ENCODE data around the gene TOB1.
"Not testable (repeated sequence)": the region's sequence is repeated elsewhere in the genome, so short reads cannot be mapped to it uniquely, and the experiment has no call there.

TOB1 gene

DNA sequence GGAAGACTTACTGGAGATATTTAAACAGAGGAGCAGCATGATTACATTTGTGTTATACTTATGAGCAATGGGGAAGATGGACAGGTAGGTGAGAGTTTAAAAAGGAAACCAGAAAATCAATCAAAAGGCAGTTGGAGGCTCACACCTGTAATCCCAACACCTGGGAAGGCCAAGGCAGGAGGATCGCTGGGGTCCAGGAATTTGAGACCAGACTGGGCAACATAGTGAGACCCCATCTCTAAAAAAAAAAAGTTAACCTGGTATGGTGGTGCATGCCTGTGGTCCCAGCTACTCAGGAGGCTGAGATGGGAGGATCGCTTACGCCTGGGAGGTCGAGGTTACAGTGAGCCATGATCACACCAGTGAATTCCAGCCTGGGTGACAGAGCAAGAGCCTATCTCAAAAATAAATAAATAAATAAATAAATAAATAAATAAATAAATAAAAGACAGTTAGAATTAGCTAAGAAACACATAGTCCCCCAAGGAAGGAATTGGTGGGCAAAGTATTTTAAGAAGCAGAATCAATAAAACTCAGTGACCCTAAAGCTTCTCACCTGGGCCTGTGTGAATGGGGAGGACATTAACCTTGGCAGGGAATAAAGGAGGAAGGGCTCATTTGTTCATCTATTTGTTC, 32.3 kb upstream of the TOB1 start:
- no peak for DNase-seq (ENCODE audit: low read depth in 2 of 3, low spot score in 2 of 3)

DNA sequence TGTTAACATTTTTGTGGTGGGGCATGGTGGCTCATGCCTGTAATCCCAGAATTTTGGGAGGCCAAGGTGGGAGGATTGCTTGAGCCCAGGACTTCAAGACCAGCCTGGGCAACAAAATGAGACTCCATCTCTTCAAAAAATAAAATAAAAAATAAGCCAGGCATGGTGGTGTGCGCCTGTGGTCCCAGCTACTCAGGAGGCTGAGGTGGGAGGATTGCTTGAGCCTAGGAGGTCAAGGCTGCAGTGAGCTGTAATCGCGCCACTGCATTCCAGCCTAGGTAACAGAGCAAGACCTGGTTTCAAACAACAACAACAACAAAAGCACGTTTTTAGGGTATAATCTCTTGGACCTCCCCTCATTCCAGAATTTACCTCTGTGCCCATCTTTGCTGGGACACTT, 28.4 kb upstream of the TOB1 start:
- DNase-seq (ENCODE audit: low read depth in 2 of 3, low spot score in 2 of 3) = not testable (repeated sequence)

DNA sequence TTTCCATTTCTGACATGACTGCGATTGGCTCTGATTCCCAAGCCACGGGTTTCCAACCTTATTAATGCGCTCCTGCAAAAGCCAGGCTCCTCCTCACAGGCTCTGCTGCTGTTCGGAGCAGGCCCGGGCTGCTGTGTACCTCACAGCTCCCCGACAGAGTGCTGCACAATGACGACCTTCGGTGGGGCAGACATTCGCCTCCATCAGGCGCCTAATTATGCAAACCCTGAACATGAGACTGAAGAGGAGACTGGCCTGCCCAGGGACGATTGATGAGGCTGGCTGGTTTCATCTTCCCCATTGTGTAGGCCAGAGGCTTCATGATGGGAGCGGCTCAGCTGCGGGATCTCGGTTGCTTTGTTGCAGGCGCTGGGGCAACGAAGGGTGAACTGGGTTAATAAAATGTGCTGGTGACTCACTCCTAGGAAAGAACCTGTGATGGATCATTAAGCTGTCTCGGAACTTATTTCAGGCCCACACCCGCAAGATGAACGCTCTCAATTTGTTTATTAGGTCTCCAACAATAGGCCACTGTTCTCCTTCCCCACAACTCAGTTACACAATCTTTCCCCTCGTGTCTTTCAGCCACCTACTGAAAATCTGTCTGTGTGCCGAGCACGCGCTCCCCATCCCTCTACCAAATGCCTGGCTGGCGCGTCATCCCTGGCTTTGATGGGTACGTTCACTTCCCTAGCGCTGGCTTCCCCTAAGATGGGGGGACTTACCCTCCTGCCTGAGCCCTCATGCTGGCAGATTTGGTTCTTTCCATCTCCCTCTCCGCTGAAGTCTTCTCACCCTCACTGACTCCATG, 27.2 kb upstream of the TOB1 start:
- no peak for DNase-seq (ENCODE audit: low read depth in 2 of 3, low spot score in 2 of 3)

DNA sequence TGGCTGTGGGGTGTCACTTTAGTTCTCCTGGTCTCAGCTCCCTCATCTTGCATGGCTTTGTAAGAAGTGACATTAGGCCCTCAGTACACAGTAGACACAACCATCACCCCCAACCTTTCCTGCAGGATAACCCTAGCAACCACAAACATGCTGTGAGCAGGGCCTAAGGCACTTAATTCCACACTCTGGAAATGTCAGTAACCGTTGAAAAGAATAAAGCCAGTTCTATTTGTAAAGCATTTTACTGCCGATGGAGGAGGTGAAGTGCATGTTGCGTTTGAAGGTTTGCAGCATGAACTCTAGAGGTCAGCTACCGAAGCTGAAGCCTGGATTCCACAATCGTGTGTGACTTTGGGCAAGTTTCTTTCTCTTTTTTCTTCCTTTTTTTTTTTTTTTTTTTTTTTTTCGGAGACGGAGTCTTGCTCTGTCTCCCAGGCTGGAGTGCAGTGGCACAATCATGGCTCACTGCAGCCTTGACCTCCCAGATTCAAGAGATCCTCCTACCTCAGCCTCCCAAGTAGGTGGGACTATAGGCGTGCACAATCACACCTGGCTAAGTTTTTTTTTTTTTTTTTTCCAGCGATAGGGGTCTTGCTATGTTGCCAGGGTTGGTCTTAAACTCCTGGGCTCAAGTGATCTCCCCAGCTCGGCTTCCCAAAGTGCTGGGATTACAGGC, 26.1 kb upstream of the TOB1 start:
- DNase-seq (ENCODE audit: low read depth in 2 of 3, low spot score in 2 of 3) = no peak

DNA sequence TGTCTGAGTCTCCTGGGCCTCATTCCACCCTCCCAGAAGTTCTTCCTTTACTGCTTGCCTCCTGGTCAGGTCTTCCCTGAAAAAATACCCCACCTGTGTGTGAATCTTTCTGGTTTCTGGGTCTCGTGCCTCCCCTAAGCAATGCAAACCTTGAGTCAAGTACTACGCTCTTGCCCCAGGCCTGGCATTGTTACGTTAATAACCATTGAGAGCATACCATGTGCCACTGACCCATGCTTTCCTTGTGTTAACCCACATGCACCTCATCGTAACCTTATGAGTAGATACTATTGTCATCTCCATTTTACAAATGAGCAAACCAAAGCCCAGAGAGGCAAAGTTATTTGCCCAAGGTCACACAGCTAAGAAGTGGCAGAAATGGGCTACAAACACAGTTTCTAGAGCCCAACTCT, 25.4 kb upstream of the TOB1 start:
- DNase-seq (ENCODE audit: low read depth in 2 of 3, low spot score in 2 of 3) = no peak

DNA sequence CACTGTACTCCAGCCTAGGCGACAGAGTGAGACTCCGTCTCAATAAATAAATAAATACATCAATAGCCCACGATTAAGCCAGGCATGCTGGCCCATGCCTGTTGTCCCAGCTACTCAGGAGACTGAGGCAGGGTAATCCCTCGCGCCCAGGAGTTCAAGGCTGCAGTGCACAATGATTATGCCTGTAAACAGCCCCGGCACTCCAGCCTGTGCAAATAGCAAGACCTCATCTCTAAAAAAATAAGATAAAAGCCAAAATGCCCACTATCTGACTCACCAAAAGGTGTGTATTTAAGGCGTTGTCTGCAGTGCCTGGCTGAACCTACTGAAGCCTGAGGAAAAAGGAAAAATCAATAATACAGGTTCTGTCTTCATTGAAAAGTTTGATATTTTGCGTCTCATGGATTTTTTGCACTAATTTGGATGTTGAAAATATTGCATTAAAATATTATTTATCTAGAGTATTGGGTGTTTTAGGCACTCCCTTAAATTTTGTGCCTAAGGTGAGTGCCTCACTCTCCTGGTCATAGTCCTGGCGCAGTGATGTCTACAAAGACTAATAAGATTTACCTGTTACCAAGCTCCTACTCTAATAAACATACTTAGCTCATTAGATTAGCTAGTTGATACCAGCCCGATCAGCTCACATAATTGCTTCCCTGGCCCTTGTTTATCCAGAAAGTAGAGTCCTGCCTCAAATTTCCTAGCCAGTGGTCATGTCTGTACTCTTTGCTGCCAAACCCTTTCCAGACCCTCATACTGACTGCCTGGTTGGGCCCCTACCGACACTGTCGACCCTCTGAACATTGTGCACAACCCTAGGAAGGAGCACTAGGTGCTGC, 24.7 kb upstream of the TOB1 start:
- no peak for DNase-seq (ENCODE audit: low read depth in 2 of 3, low spot score in 2 of 3)

DNA sequence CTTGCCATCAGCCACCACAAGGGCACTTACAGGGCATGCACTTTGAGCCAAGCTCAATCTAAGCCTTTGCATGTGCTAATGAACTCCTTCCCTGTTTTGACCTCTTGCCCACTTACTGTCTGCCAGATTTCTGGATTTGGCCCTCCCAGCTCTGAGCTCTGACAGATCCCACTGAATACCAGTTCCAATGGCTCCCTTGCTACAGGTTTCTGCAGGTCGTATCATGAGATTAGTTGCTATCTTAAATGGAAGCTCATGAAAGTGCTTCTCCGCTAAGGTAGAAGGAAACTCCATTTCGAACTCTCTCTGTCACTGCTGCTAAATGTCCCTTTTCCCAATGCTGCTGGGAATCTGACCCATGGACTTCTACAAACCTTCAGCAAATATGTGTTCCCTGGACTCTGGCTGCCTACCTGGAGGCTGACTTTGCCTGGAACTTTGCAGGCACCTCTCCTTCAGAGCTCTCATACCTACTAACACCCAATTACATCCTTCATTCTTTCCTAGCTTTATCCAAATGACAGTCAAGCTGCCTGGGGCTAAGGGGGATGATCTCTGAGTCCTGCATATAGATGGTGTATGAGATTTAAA, 23.5 kb upstream of the TOB1 start:
- no peak for DNase-seq (ENCODE audit: low read depth in 2 of 3, low spot score in 2 of 3)

DNA sequence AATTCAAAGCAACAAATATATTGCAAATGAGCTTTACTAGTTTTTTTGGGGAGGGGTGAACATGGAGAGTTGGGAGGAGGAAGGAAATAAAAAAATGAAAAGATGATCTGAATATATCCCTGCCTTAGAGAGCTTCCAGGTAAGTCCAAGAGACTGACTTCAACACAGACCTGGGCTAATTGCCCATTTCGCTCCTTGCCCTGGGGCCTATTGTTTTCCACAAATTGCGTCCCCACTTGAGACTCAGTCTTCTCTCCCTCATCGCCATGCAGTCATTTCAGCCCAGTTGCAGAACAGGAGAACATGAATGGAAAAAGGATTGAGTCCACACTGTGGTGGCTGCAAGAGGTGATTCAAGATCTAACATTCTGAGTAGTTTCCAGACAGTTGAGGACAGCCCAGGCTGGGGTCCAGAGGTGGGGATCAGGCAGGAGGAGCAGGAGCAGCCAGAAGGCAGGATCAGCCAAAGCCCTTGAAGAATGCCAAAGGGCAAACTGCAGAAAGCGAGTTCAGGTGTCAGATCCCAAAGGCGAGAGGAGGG, 21.6 kb upstream of the TOB1 start:
- DNase-seq (ENCODE audit: low read depth in 2 of 3, low spot score in 2 of 3) = no peak

DNA sequence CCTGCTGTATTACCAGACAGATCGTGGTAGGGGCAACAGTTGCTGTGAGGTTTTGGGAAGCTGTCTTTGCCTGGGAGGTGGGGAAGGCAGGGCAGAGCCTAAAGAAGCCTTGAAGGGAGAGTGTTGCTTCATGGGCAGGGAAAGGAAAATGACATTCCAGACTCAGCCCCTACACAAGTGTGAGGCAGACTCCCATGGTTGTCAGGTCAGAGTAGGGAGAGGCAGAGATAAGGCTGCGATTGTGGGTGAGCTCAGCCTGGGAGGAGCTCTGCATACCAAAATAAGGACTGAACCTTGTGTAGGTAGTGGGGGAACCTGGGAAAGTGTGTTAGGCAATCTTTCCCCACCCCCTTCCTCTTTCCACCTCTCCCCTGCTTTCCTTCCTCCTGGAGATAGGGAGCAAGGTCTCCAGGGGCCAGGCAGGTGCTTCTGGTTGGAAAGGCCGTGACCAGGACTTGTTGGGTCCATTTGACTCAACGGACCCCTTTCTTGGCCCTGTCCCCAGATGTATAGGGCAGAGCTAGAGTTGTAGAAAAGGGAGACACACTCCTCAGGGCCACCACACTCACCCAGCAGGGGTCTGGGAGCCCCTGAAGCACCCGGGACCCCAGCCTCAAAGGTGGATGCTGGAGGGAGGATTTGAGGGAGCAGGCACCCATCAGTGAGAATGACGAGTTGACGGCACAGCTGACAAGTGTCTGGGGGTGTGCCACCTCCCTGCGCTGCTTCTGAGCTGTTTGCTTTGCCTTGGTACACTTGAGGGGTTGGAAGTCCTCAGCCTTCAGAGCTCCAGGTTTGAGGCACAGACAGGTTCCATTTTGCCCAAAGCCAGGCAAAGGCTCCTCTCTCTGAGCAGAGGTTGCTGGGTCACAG, 18.5 kb upstream of the TOB1 start:
- no peak for DNase-seq (ENCODE audit: low read depth in 2 of 3, low spot score in 2 of 3)

DNA sequence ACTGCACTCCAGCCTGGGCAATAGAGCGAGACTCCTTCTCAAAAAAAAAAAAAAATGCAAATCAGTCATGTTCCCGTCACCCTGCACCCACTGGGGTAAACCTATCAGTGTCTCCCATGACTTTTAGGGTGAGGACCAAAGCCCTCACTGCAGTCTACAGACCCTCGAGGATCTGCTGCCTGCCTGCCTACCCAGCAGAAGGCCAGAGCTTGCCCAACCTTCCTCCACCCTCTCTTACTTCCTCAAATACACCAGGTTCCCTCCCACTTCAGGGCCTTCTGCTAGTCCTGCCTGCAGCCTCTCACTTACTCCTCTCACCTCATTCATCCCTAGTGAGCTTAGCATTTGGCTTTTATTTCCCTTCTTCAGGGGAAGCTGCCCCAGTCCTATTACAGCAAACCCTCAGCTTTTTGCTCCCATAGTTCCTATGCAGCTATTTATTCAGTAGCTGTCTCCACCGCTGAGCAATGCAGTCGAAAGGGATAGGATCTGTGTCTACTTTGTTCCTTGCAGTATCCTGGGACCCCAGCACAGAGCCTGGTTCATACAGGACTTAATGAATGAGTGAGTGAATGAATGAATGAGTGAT, 17.8 kb upstream of the TOB1 start:
- no peak for DNase-seq (ENCODE audit: low read depth in 2 of 3, low spot score in 2 of 3)

DNA sequence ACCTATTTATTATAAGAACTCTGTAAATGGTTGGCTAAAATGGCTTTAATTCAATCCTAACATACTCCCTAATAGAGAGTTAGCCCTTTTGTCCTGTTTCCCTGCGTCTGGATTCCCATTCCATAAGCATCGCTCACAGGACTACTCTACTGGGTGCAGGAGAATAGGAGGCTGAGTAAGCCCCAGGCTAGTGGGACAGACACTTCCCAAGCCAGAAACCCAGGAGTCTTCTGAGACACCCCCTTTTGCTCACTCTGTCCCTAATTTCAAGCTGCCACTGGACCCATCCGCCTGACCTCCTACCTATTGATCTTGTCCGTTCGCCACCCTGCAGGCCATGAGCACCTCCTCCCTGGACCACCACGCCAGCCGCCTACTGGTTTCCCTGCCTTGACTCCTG, 16.7 kb upstream of the TOB1 start:
- no peak for DNase-seq (ENCODE audit: low read depth in 2 of 3, low spot score in 2 of 3)

DNA sequence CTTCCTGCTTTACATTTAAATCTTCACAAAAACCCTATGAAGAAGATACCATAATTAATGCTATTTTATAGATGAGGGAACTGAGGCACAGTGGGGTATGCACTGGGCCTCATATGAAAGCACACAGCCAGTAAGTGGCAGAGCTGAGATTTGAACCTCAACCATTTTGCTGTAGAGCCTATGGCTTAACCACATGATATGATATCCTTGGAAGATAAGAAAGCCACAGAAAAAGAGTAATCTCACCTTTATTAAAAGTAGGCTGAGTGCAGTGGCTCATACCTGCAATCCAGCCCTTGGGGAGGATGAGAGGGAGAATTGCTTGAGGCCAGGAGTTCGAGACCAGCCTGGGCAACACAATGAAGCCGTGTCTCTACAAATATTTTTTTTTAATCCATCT, 15.0 kb upstream of the TOB1 start:
- DNase-seq (ENCODE audit: low read depth in 2 of 3, low spot score in 2 of 3) = no peak

DNA sequence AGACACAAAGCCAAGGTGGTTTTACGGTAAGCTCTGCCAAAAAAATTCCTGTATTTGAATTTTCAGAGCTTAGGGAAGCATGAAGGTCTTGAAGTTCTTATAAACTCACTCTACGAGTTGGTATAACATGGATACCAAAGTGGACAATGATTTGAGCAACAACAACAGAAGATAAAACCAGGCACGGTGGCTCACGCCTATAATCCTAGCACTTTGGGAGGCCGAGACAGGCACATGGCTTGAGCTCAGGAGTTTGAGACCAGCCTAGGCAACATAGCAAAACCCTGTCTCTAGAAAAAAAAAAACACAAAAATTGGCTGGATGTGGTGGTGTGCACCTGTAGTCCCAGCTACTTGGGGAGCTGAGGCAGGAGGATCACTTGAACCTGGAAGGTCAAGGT, 12.9 kb upstream of the TOB1 start:
- DNase-seq (ENCODE audit: low read depth in 2 of 3, low spot score in 2 of 3) = no peak

DNA sequence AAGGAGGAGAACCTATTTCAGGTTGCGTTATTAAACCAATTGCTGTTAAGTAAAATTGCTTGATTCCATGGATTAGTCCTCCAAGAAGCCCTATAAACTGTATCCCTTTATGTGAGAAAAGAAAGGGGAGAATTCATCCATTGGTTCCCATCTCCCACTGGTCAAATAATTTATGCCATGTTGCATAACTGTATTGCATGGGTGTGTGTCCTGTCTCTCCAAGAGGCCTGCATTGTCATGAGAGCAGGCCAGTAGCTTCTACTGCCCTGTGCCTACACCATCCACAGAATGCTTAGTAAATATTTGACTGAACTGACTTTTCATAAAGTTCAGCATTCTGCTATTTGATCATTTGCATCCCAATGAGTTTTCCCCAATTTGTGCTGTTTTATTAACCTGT, 11.7 kb upstream of the TOB1 start:
- no peak for DNase-seq (ENCODE audit: low read depth in 2 of 3, low spot score in 2 of 3)

DNA sequence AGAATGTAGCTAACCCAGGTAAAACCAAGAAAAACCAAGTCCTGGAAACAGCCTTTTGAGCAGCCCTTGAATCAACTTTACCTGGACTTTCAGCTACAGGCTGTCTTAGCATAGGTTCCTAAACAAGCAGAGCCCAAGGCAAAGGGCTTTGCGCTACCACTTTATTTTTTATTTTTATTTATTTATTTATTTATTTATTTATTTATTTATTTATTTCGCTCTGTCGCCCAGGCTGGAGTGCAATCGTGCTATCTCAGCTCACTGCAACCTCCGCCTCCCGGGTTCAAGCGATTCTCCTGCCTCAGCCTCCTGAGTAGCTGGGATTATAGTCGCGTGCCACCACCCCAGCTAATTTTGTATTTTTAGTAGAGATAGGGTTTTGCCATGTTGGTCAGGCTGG, 10.9 kb upstream of the TOB1 start:
- DNase-seq (ENCODE audit: low read depth in 2 of 3, low spot score in 2 of 3) = not testable (repeated sequence)

DNA sequence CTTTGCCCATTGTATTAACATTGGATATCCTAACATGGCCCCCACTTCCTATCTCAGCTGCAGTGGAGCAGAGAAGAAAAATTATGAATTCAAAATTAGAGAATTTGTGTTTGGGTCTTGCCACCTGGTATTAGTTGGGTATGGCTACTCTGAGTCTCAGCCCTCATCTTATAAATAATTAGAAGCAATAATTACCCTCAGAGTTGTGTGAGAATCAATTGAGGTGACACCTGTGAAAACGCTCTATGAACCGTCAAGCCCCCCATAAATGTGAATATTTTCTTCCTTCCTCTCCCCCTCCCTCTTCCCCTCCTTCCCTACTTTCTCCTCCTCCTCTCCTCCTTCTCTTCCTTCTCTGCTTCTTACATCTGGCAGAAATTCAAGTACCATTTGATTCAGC, 8.9 kb upstream of the TOB1 start:
- DNase-seq (ENCODE audit: low read depth in 2 of 3, low spot score in 2 of 3) = no peak

DNA sequence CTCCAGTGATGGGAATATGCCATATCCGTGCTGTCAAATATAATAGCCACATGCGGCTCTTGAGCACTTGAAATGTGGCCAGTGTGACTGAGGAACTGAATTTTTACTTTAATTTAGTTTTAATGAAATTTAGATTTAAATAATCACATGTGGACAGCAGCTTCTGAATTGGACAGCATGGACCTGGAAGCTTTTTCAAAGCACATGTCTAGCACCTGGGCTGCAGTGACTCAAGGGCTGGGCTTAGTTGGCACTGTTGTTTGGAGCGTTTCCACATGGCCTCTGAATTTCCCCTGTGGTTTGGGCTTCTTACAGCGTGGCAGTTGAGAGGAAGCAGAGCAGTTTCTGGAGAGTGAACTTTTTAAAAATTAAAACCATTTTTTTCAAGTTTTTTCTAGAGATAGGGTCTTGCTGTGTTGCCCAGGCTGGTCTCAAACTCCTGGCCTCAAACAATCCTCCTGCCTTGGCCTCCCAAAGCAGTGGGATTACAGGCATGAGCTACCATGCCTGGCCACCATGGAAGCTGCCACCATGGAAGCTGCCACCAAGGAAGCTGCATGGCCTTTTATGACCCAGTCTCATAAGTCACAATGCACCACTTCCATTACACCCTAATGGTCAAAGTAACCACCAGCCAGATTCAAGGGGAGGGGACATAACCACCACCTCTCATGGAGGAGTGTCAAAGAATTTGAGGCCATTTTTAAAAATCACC, 6.7 kb upstream of the TOB1 start:
- DNase-seq (ENCODE audit: low read depth in 2 of 3, low spot score in 2 of 3) = peak in 1 of 3 experiments; percentile 25

DNA sequence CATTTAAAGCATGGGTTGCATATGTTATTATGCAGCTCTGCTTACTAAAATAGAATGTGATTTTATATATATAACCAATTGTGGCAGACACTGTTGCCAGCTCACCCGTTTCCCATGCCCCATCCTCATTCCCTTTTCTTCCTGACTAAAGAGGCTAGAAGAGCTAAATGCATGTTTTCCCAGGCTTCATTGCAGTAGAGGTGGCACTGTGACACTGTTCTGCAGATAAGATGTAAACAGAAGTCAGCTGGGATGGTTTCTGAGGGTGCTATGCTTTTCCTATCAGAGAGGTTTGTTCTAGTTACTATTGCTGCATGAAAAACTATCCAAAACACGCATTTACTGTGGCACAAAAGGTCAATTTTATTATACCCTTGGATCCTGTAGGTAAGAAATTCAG, 5.7 kb upstream of the TOB1 start:
- no peak for DNase-seq (ENCODE audit: low read depth in 2 of 3, low spot score in 2 of 3)

DNA sequence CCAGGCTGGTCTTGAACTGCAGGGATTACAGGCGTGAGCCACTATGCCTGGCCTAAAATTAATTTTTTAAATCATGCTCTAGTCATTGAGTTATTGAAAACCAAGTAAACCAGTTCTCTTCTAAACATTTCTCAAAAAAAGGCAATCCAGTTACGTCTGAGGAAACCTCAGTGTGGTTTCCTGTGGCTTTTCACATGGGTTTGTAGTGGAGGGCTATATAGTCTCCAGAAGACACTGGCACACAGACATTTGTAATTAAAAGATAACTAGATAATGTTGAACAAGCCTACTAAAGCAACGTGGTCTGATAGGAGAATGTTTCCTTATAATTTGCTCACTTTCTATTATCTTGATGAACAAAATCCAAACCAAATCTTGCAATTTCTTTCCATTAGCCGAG, 5.2 kb upstream of the TOB1 start:
- no peak for DNase-seq (ENCODE audit: low read depth in 2 of 3, low spot score in 2 of 3)
